Right atrium auricular region (tissue), 2 donors: ENCODE data around the gene ENOX2. TPM values are rescaled to one million over a fixed set of nuclear protein-coding genes. Genes with fewer than 3 reads are reported as not detected.

Experiments used
- DNase-seq: peaks from one replicate; pipeline ENCODE4 v3.0.0-alpha.2; 2019; ENCODE audit warnings: low spot score
- H3K27ac ChIP-seq, 2 donors: fragments of 200-600 bp; sonication (generic); 1 replicate in 1 of 2; 2 replicates in 1 of 2; pipeline ENCODE4 v1.5.1; 2016 to 2019
- H3K27me3 ChIP-seq, 2 donors: fragments of 200-600 bp; sonication (generic); one replicate each; pipeline versions ENCODE4 v1.5.1 to v1.6.0; 2017 to 2019
- H3K36me3 ChIP-seq: fragments of 200-600 bp; sonication (generic); one replicate; pipeline ENCODE4 v1.5.1; 2016
- H3K4me1 ChIP-seq, 2 donors: fragments of 200-600 bp; sonication (generic); one replicate each; pipeline versions ENCODE4 v1.5.1 to v1.6.0; 2017 to 2019
- H3K4me3 ChIP-seq, 2 donors: fragments of 200-600 bp; sonication (generic); 1 replicate in 1 of 2; 2 replicates in 1 of 2; pipeline ENCODE4 v1.5.1; 2017 to 2019; ENCODE audit warnings: mild to moderate bottlenecking in 1 of 2, moderate library complexity in 1 of 2
- H3K9me3 ChIP-seq, 2 donors: fragments of 200-600 bp; sonication (generic); one replicate each; pipeline ENCODE4 v1.5.1; 2019
- total RNA-seq, 2 donors: library from RNA; depleted of rRNA; stranded (reverse); fragments of >200 nt; gene quantifications; one replicate each; pipeline ENCODE4 v1.1.0, GENCODE V29; 2016
- TF ChIP-seq, protein P1 (sequence below), 2 donors: fragments of 200-600 bp; sonication (generic); IDR thresholded peaks; one replicate each; pipeline ENCODE4 v1.5.1; 2019; ENCODE audit warnings: antibody characterized with exemption in 2 of 2

Gene ENOX2
- total RNA-seq, 2 donors from 2014 or later: 16.8 to 22.6 TPM

DNA sequence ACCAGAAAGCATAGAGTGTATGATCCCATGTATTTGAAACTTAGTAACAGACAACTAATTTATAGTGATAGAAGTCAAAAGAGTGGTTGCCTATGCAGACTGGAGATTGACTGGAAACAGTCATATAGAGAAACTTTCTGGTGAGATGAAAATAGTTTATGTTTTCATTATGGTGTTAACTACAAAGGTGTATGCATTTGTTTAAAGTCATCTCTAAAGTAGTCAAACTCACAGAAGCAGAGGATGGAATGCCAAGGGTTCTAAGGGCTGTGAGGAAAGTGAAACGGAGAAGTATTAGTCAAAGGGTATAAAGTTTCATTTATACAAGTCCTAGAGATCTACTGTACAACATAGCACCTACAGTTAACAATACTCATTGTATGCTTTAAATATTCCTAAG, 45.8 kb downstream of the ENOX2 start:
- TF ChIP-seq, protein P1, sequence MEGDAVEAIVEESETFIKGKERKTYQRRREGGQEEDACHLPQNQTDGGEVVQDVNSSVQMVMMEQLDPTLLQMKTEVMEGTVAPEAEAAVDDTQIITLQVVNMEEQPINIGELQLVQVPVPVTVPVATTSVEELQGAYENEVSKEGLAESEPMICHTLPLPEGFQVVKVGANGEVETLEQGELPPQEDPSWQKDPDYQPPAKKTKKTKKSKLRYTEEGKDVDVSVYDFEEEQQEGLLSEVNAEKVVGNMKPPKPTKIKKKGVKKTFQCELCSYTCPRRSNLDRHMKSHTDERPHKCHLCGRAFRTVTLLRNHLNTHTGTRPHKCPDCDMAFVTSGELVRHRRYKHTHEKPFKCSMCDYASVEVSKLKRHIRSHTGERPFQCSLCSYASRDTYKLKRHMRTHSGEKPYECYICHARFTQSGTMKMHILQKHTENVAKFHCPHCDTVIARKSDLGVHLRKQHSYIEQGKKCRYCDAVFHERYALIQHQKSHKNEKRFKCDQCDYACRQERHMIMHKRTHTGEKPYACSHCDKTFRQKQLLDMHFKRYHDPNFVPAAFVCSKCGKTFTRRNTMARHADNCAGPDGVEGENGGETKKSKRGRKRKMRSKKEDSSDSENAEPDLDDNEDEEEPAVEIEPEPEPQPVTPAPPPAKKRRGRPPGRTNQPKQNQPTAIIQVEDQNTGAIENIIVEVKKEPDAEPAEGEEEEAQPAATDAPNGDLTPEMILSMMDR (IDR thresholded peaks at IDR 0.05): no peak
- H3K4me1 ChIP-seq: no peaks in the 10 kb centered on the region
- H3K36me3 ChIP-seq: no peaks in the 10 kb centered on the region

DNA sequence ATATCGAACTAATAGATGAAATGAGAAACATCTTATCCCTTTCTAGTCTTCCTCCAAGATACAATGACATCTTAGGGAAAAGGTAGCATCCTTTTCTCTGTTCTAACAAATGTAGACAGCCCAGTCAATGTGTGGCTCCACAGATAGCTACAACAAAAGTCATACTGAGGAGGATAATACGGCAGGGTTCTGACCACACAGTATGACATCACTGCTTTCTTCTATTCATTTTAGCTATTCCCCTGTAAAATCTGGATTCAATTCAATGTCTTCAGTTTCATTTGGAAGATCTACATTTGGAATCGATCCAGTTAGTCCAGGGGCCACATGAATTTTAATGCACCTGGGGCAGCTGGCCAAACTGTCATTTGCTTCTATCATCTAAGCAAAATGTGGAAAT, 51.4 kb downstream of the ENOX2 start:
- DNase-seq: no peak
- Histone ChIP-seq H3K27me3 (no peaks in the 10 kb centered on the region), H3K36me3 (no peaks in the 10 kb centered on the region), H3K27ac (no peak overlapping the region), H3K4me1 (no peaks in the 10 kb centered on the region), H3K9me3 (no peaks in the 10 kb centered on the region), H3K4me3 (no peak overlapping the region)
- TF ChIP-seq, protein P1 (IDR thresholded peaks at IDR 0.05): no peak

More for the DNA sequence above, 45.8 kb downstream of the ENOX2 start:
- Histone ChIP-seq H3K27ac (no peak overlapping the region), H3K9me3 (no peaks in the 10 kb centered on the region), H3K27me3 (no peaks in the 10 kb centered on the region), H3K4me3 (no peak overlapping the region)
- DNase-seq: no peak

GRCh38 chrX:130848763-130849162, 54.2 kb downstream of the ENOX2 start:
- TF ChIP-seq, protein P1 (IDR thresholded peaks at IDR 0.05): no peak
- H3K36me3 ChIP-seq: no peaks in the 10 kb centered on the region
- no peak for DNase-seq
- H3K4me1 ChIP-seq: no peaks in the 10 kb centered on the region
- H3K9me3 ChIP-seq: no peaks in the 10 kb centered on the region
- H3K27ac ChIP-seq: no peak overlapping the region
- H3K4me3 ChIP-seq: no peak overlapping the region
- H3K27me3 ChIP-seq: no peaks in the 10 kb centered on the region

DNA sequence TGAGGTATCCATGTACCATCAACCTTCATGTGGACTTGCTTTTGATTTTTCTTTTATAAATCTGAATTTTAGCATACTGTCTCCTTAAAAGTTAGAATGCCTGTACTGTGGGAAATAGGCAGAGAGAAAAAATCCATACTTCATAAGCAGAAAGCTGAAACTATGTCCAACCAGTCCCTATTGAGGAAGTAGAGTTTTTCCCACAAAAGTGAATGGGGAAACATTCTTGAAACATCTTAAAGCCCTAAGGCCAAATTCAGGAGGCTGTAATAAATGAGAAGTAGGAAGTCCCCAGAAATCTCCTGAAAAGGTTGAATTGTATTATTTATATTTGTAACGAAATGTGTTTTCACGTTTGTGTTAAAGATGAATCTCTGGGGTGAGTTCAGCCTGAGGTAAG, 56.3 kb downstream of the ENOX2 start:
- H3K36me3 ChIP-seq: no peaks in the 10 kb centered on the region
- TF ChIP-seq, protein P1 (IDR thresholded peaks at IDR 0.05): no peak
- no peak overlapping the region for H3K27ac ChIP-seq
- H3K27me3 ChIP-seq: no peaks in the 10 kb centered on the region
- H3K4me1 ChIP-seq: no peaks in the 10 kb centered on the region
- no peaks in the 10 kb centered on the region for H3K9me3 ChIP-seq
- no peak overlapping the region for H3K4me3 ChIP-seq
- DNase-seq: no peak

- H3K36me3 ChIP-seq: no peaks in the 10 kb centered on the region
- H3K27ac ChIP-seq: no peak overlapping the region
- no peaks in the 10 kb centered on the region for H3K4me1 ChIP-seq
- H3K4me3 ChIP-seq: no peak overlapping the region
- no peaks in the 10 kb centered on the region for H3K27me3 ChIP-seq
- H3K9me3 ChIP-seq: no peaks in the 10 kb centered on the region
- no peak for DNase-seq
- TF ChIP-seq, protein P1 (IDR thresholded peaks at IDR 0.05): no peak
These were observed 61.2 kb downstream of the ENOX2 start for GRCh38 chrX:130841776-130842175.

DNA sequence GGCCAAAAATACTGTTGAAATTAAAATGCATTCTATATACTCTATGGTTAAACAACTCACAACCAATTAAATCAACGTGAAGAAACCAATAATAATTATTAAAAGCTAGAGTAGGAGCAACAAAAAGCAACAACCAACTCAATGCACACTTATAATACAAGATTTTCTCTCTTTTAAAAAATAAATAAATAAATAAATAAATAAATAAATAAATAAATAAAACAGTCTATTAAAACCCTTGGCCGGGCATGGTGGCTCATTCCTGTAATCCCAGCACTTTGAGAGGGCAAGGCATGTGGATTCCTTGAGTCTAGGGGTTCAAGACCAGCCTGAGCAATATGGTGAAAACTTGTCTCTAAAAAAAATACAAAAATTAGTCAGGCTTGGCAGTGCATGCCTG, 62.7 kb downstream of the ENOX2 start:
- no peaks in the 10 kb centered on the region for H3K36me3 ChIP-seq
- no peaks in the 10 kb centered on the region for H3K4me1 ChIP-seq
- no peaks in the 10 kb centered on the region for H3K27me3 ChIP-seq
- H3K27ac ChIP-seq: no peak overlapping the region
- TF ChIP-seq, protein P1 (IDR thresholded peaks at IDR 0.05): no peak
- H3K9me3 ChIP-seq: no peaks in the 10 kb centered on the region
- DNase-seq: no peak
- H3K4me3 ChIP-seq: no peak overlapping the region
